ENCODE measurements around the gene FHIT. TPM values are rescaled to one million over a fixed set of nuclear protein-coding genes. Genes with fewer than 3 reads are reported as not detected.

Gene FHIT
- total RNA-seq, 4 donors from 2014 or later, result 1.6 to 12.9 (median 7.8) TPM

DNA sequence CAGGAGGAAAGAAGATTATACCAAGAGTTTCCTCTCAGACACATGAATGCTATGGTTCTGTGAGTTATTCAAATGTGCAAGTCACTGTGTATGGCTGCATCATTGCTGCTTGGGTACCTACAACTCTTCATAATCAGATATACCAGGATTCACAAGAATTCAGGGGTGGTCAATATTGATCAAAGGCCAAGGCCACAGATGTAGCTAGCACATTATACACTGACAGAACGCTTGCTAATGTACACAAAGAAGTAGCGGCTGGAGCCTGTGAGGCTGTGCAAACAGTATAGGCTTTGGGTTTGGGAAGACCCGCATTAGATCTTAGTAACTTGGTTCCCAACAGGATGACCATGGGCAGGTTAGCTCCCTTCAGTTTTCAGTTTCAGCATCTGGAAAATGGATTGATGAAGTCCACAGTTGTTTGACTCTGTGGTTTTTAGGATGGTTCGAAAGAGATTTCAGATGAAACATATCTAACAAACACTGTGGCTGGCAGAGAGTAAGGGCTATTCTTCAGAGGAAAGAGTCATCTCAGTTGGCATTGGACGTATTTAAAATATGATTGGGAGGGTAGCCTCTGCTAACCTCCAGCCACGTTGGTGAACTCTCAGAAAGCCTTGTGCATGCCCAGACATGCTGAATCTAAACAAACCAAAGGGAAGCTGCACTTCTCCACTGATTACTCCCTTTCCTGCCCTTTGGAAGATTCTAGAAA, 1452.7 kb downstream of the FHIT start:
- Histone ChIP-seq H3K4me1 (no peaks in the 10 kb centered on the region), H3K36me3 (no peaks in the 10 kb centered on the region), H3K9me3 (no peaks in the 10 kb centered on the region), H3K27me3 (no peaks in the 10 kb centered on the region), H3K27ac (no peak overlapping the region), H3K4me3 (no peak overlapping the region)
- 85 to 96% methylated on average over 6 of the region's 6 CpGs for WGBS, 2 donors
- no peak for TF ChIP-seq POLR2A (IDR thresholded peaks at IDR 0.05)
- TF ChIP-seq EP300 (IDR thresholded peaks at IDR 0.05), result no peak
- TF ChIP-seq, protein P1, sequence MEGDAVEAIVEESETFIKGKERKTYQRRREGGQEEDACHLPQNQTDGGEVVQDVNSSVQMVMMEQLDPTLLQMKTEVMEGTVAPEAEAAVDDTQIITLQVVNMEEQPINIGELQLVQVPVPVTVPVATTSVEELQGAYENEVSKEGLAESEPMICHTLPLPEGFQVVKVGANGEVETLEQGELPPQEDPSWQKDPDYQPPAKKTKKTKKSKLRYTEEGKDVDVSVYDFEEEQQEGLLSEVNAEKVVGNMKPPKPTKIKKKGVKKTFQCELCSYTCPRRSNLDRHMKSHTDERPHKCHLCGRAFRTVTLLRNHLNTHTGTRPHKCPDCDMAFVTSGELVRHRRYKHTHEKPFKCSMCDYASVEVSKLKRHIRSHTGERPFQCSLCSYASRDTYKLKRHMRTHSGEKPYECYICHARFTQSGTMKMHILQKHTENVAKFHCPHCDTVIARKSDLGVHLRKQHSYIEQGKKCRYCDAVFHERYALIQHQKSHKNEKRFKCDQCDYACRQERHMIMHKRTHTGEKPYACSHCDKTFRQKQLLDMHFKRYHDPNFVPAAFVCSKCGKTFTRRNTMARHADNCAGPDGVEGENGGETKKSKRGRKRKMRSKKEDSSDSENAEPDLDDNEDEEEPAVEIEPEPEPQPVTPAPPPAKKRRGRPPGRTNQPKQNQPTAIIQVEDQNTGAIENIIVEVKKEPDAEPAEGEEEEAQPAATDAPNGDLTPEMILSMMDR (IDR thresholded peaks at IDR 0.05), result no peak
- no peak for DNase-seq (ENCODE audit: low spot score in 2 of 2)

DNA sequence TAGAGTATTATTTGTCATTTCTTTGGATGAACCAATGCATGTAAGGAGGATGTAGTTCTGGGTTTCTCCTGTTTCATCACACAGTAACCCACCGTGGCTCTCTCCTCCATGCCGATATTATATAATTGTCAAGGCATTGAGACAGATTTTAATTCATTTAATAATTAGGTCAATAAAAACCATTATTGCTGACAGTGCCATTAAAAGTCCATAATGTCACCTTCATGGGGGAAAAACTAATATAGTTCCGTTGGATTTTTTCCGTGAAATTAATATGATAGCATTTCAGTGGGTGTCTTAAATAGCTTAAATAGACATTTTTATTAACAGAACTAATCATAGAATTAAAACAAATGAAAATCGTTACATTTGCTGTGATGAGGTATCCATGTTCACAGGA, 1453.7 kb downstream of the FHIT start:
- WGBS, 2 donors, result 91 to 98% methylated on average over 5 of the region's 5 CpGs
- Histone ChIP-seq H3K4me3 (no peak overlapping the region), H3K9me3 (no peaks in the 10 kb centered on the region), H3K27ac (no peak overlapping the region), H3K4me1 (no peaks in the 10 kb centered on the region), H3K36me3 (no peaks in the 10 kb centered on the region), H3K27me3 (no peaks in the 10 kb centered on the region)
- TF ChIP-seq, protein P1 (IDR thresholded peaks at IDR 0.05), result no peak
- TF ChIP-seq EP300 (IDR thresholded peaks at IDR 0.05) (no peak), POLR2A (IDR thresholded peaks at IDR 0.05) (no peak)
- no peak for DNase-seq (ENCODE audit: low spot score in 2 of 2)

- H3K4me3 ChIP-seq, result no peak overlapping the region
- H3K36me3 ChIP-seq, result no peaks in the 10 kb centered on the region
- no peaks in the 10 kb centered on the region for H3K4me1 ChIP-seq
- no peaks in the 10 kb centered on the region for H3K9me3 ChIP-seq
- no peaks in the 10 kb centered on the region for H3K27me3 ChIP-seq
- TF ChIP-seq POLR2A (IDR thresholded peaks at IDR 0.05) (no peak), EP300 (IDR thresholded peaks at IDR 0.05) (no peak)
- TF ChIP-seq, protein P1 (IDR thresholded peaks at IDR 0.05), result no peak
- DNase-seq (ENCODE audit: low spot score in 2 of 2), result no peak
- no peak overlapping the region for H3K27ac ChIP-seq
- 41 to 62% methylated on average over 2 of the region's 2 CpGs for WGBS, 2 donors
Measured at GRCh38 chr3:59796456-59796855, 1454.8 kb downstream of the FHIT start.

- no peak for DNase-seq (ENCODE audit: low spot score in 2 of 2)
Measured at GRCh38 chr3:59795756-59796155, 1455.5 kb downstream of the FHIT start.

DNA sequence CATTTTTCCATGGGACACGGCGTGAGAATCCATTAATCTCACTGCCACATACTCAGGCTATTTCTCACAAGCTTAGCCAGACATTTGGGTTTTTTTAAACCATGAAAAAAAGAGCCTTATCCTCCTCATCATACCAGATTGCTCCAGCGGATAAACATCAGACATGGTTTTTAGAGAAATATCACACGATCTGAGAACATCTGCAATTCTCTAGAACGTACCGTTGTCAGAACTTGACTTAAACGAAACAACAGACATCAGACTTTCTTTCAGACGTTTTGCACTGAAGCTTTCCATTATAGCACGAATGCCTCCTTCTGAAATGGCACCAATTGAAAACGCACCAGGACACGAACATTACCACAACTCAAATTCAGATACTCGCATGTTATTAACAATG, 1457.3 kb downstream of the FHIT start:
- no peak overlapping the region for H3K4me3 ChIP-seq
- no peak overlapping the region for H3K27ac ChIP-seq
- no peaks in the 10 kb centered on the region for H3K4me1 ChIP-seq
- no peaks in the 10 kb centered on the region for H3K9me3 ChIP-seq
- no peak for TF ChIP-seq POLR2A (IDR thresholded peaks at IDR 0.05)
- TF ChIP-seq, protein P1 (IDR thresholded peaks at IDR 0.05), result no peak
- TF ChIP-seq EP300 (IDR thresholded peaks at IDR 0.05), result no peak
- 82 to 90% methylated on average over 12 of the region's 12 CpGs for WGBS, 2 donors
- H3K27me3 ChIP-seq, result no peaks in the 10 kb centered on the region
- DNase-seq (ENCODE audit: low spot score in 2 of 2), result no peak
- H3K36me3 ChIP-seq, result no peaks in the 10 kb centered on the region

More at GRCh38 chr3:59795756-59796155, 1455.5 kb downstream of the FHIT start:
- Histone ChIP-seq H3K4me1 (no peaks in the 10 kb centered on the region), H3K27ac (no peak overlapping the region), H3K4me3 (no peak overlapping the region), H3K27me3 (no peaks in the 10 kb centered on the region), H3K36me3 (no peaks in the 10 kb centered on the region), H3K9me3 (no peaks in the 10 kb centered on the region)
- WGBS, 2 donors, result 90 to 93% methylated on average over 7 of the region's 7 CpGs
- TF ChIP-seq, protein P1 (IDR thresholded peaks at IDR 0.05), result no peak
- TF ChIP-seq POLR2A (IDR thresholded peaks at IDR 0.05), result no peak
- no peak for TF ChIP-seq EP300 (IDR thresholded peaks at IDR 0.05)
